Kidney epithelial cell (primary cell): Measurements from ENCODE around the gene JMJD1C. TPM values are rescaled to one million over a fixed set of nuclear protein-coding genes. Genes with fewer than 3 reads are reported as not detected.

ENCODE experiments used
- DNase-seq: peaks from one replicate; pipeline ENCODE4 v3.0.0-alpha.2; 2010; ENCODE audit warnings: low read depth
- H3K27me3 ChIP-seq: 2 replicates; pipeline ENCODE4 v1.6.0; 2011; ENCODE audit warnings: low read length; ENCODE audit not compliant: control insufficient read depth, insufficient read depth
- H3K36me3 ChIP-seq: 2 replicates; pipeline ENCODE4 v1.5.1; 2011; ENCODE audit warnings: low read length; ENCODE audit not compliant: control insufficient read depth, insufficient read depth
- H3K4me3 ChIP-seq: 2 replicates; pipeline ENCODE4 v1.5.1; 2011; ENCODE audit warnings: low read depth, mild to moderate bottlenecking, control low read depth, low read length
- total RNA-seq: library from RNA; depleted of rRNA; stranded (reverse); fragments of >200 nt; gene quantifications from 2 replicates; pipeline ENCODE4 v1.2.3, GENCODE V29; 2015
- TF ChIP-seq, protein P1 (sequence below): IDR thresholded peaks from 2 replicates; pipeline ENCODE4 v1.5.1; 2011; ENCODE audit warnings: mild to moderate bottlenecking, moderate library complexity, low read length, control low read depth, inconsistent platforms; ENCODE audit not compliant: insufficient read depth, poor library complexity, severe bottlenecking

JMJD1C gene
- total RNA-seq, 1 donor from 2014 or later = 90.3 TPM

DNA sequence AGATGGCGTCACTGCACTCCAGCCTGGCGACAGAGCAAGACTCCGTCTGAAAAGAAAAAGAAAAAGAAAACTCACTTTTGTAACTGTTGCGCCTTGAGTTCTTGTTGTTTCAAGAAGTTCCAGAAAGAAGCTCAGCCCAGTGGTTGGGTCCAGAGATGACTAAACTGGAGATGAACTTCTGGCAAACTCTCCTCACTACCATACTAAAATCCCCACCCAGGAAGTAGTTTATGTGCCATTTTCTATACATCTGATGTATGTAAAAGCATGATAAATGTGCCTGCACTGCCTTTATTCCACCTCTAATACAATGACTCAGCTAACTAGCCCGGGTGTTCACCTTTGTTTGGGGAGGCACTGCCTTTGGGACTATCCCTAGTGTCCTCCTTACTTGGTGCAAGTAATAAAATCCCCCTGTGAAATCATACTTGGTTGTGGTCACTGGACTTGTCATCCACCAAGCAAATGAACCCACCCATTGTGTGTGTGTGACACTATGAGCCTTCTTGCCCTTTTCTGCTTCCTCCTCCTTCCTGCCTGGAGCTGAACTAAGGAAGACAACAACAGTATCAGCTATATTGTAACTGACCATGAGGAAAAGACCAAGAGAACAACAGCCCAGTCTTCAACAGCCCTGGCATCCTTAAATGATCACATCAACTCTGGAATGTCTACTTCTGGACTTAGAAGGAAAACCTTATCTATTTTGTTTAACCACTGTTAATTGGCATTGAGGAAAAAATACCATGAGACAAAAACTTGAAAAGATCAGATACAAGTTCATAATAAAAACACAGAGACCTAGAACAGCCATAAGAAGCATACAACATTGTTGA lies 33.6 kb downstream of the JMJD1C start:
- DNase-seq = no peak
- no peaks in the 10 kb centered on the region for H3K27me3 ChIP-seq
- TF ChIP-seq, protein P1, sequence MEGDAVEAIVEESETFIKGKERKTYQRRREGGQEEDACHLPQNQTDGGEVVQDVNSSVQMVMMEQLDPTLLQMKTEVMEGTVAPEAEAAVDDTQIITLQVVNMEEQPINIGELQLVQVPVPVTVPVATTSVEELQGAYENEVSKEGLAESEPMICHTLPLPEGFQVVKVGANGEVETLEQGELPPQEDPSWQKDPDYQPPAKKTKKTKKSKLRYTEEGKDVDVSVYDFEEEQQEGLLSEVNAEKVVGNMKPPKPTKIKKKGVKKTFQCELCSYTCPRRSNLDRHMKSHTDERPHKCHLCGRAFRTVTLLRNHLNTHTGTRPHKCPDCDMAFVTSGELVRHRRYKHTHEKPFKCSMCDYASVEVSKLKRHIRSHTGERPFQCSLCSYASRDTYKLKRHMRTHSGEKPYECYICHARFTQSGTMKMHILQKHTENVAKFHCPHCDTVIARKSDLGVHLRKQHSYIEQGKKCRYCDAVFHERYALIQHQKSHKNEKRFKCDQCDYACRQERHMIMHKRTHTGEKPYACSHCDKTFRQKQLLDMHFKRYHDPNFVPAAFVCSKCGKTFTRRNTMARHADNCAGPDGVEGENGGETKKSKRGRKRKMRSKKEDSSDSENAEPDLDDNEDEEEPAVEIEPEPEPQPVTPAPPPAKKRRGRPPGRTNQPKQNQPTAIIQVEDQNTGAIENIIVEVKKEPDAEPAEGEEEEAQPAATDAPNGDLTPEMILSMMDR = no peak
- no peak overlapping the region for H3K4me3 ChIP-seq
- H3K36me3 ChIP-seq = no peaks in the 10 kb centered on the region

DNA sequence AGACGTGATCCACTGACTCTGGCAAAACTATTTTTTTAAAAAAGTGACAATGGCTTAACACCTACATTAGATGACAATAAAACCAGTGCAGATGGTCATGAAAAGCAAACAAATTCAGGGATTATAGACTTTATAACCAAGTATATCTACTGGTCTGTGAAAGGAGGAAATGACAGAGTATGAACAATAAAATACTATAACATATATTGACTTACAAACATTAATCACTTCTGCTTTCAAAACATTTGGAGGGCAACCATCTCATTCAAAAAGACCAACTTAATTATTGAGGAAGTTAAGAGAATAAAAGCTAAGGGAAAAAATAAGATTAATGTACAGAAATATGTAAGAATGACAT lies 34.8 kb downstream of the JMJD1C start:
- Histone ChIP-seq H3K27me3 (no peaks in the 10 kb centered on the region), H3K36me3 (no peaks in the 10 kb centered on the region), H3K4me3 (no peak overlapping the region)
- TF ChIP-seq, protein P1 = no peak
- DNase-seq = no peak

DNA sequence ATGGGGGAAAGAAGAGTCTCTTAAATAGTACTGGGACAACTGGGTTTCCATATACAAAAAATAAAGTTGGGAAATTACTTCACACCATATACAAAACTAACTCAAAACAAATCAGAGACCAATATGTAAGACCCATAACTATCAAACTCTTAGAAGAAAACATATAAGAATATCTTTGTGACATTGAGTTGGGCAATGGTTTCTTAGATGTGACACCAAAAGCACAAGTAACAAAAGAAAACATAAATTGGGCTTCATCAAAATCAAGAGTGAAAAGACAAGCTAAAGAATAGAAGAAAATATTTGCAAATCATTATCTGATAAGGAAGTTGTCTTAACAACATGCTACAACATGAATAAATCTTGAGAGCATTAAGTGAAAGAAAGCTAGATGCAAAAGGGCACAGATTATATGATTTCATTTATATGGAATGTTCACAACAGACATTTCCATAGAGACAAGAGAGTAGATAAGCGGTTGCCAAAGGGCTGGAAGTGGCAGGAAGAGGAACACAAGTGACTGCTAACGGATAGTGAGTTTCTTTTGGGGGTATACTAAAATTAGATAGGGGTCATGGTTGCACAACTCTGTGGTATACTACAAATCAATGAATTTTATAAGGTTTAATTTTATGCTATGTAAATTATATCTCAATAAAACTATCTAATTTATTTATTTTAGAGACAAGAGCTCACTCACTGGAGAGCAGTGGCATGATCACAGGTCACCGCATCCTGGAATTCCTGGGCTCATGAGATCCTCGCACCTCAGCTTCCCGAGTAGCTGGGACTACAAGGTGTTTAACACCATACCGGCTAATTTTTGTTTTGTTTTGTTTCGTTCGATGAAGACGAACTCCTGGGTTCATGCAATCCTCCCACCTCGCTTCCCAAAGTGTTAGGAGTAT lies 35.4 kb downstream of the JMJD1C start:
- H3K4me3 ChIP-seq = no peak overlapping the region
- DNase-seq = no peak
- H3K36me3 ChIP-seq = no peaks in the 10 kb centered on the region
- TF ChIP-seq, protein P1 = no peak
- H3K27me3 ChIP-seq = no peaks in the 10 kb centered on the region

DNA sequence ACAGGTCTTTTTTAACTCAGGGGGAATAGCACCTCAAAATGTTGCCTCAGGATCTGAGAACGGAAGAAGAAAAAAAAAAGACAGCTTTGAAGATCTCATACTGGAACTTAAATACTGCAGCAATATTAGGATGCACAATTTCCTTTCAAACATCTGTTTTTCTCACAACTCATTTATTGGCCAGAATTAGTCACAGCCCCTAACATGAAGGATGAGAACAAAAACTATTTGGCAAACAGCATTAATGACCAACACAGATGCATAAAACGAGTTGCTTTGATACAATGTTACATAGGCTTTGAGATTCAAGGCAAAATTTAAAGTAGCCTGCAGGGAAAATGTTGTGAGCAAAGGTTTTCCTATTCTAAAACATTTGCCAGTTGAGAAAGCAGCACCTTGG lies 36.5 kb downstream of the JMJD1C start:
- Histone ChIP-seq H3K4me3 (no peak overlapping the region), H3K36me3 (no peaks in the 10 kb centered on the region), H3K27me3 (no peaks in the 10 kb centered on the region)
- DNase-seq = no peak
- TF ChIP-seq, protein P1 = no peak

DNA sequence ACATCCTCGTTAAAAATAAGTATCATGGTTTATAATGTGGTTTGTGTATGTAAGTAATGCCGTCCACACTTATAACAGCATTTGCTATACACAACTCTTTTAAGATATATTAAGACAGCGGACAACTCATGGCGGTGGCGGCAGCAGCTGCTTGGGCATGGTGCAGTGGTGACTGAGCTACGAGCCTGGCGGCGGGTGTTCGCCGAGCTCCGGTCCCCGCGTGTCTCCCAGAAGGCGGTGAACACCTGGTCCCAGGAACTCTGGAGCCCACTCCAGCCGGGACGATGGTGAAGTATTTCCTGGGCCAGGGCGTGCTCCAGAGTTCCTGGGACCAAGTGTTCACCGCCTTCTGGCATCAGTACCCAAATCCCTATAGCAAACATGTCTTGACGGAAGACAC lies 38.8 kb downstream of the JMJD1C start:
- H3K4me3 ChIP-seq = no peak overlapping the region
- DNase-seq = no peak
- H3K36me3 ChIP-seq = no peaks in the 10 kb centered on the region
- no peaks in the 10 kb centered on the region for H3K27me3 ChIP-seq
- TF ChIP-seq, protein P1 = no peak
